BJ (cell line): ENCODE measurements around the gene MAN2A1. TPM values are rescaled to one million over a fixed set of nuclear protein-coding genes. Genes with fewer than 3 reads are reported as not detected.
"Not testable (repeated sequence)": the region's sequence is repeated elsewhere in the genome, so short reads cannot be mapped to it uniquely, and the experiment has no call there.

Experiments used
- CTCF ChIA-PET: fragments of 350-600 bp; formaldehyde crosslinking; extraction: SDS; loops from one replicate; lab custom pipeline; 2021; ENCODE audit warnings: antibody characterized with exemption, inconsistent platforms; lab: Yijun Ruan, JAX
- POLR2A ChIA-PET: fragments of 300-600 bp; sonication (Branson Sonifier 250); formaldehyde crosslinking; extraction: SDS; loops from one replicate; lab custom pipeline; 2021; ENCODE audit warnings: antibody characterized with exemption; lab: Charles Lee
- DNase-seq: peaks from one replicate; pipeline ENCODE4 v3.0.0-alpha.2; 2011; ENCODE audit warnings: low read depth
- H3K27me3 ChIP-seq: 2 replicates; pipeline ENCODE4 v1.6.0; 2011; ENCODE audit warnings: low read length; ENCODE audit not compliant: control insufficient read depth, insufficient read depth
- H3K36me3 ChIP-seq: 2 replicates; pipeline ENCODE4 v1.5.1; 2011; ENCODE audit warnings: low read length; ENCODE audit not compliant: control insufficient read depth, insufficient read depth
- H3K4me3 ChIP-seq: 2 replicates; pipeline ENCODE4 v1.5.1; 2011; ENCODE audit warnings: low read depth, mild to moderate bottlenecking, control low read depth, low read length
- polyA plus RNA-seq: library from polyadenylated mRNA; depleted of rRNA; stranded (reverse); fragments of >200 nt; gene quantifications from 2 replicates; pipeline ENCODE4 v1.2.3, GENCODE V29; 2011
- TF ChIP-seq, protein P1 (sequence below): IDR thresholded peaks from 2 replicates; pipeline ENCODE4 v1.5.1; 2011; ENCODE audit warnings: low read depth, mild to moderate bottlenecking, control low read depth, inconsistent platforms, low read length, moderate library complexity; ENCODE audit not compliant: insufficient read depth

The MAN2A1 gene
- polyA plus RNA-seq, 1 experiment: 18.4 TPM

DNA sequence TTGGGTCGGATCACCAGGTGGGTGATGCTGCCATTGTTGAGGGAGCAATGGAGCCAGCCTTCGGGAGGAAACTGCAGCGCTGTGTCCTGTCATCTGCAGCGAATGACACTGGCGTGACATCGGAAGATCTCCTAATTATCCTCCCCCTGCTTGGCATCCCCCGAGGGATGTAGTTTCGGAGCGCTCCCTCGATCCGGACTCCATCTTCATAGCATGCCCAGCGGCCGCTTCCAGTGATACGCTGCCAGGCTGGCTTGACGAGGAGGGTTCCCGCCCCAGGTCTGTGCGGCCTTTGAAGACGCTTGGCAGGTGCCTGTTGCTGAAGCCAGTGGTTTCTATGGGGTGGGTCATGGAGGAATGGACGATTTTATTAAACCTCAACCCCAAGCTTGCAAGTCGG, 194.9 kb downstream of the MAN2A1 start:
- no peak for DNase-seq
- Histone ChIP-seq H3K27me3 (no peaks in the 10 kb centered on the region), H3K36me3 (no peaks in the 10 kb centered on the region), H3K4me3 (no peak overlapping the region)
- ChIA-PET CTCF (no interaction called here), POLR2A (no interaction called here)
- TF ChIP-seq, protein P1, sequence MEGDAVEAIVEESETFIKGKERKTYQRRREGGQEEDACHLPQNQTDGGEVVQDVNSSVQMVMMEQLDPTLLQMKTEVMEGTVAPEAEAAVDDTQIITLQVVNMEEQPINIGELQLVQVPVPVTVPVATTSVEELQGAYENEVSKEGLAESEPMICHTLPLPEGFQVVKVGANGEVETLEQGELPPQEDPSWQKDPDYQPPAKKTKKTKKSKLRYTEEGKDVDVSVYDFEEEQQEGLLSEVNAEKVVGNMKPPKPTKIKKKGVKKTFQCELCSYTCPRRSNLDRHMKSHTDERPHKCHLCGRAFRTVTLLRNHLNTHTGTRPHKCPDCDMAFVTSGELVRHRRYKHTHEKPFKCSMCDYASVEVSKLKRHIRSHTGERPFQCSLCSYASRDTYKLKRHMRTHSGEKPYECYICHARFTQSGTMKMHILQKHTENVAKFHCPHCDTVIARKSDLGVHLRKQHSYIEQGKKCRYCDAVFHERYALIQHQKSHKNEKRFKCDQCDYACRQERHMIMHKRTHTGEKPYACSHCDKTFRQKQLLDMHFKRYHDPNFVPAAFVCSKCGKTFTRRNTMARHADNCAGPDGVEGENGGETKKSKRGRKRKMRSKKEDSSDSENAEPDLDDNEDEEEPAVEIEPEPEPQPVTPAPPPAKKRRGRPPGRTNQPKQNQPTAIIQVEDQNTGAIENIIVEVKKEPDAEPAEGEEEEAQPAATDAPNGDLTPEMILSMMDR: no peak

DNA sequence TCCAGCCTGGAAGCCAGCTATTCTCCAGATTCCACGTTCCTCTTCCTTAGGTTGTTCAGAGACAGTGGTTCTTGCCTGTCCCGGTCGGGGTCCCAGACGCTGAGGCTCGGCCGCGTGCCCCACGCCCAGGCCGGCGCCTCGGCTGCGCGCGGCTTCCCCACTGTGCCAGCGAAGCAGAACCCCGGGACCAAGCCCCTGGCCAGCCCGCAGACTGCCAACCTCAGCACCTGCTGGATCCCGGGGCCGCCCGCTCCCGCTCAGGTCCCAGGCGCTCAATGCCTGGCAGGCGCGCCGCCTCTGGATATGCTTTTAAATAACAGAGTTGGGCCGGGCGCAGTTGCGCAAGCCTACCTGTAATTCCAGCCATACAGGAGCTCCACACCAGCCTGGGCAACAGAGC, 195.5 kb downstream of the MAN2A1 start:
- DNase-seq: no peak
- TF ChIP-seq, protein P1: no peak
- Histone ChIP-seq H3K27me3 (no peaks in the 10 kb centered on the region), H3K36me3 (no peaks in the 10 kb centered on the region), H3K4me3 (no peak overlapping the region)
- CTCF ChIA-PET: no interaction called here
- POLR2A ChIA-PET: no interaction called here

DNA sequence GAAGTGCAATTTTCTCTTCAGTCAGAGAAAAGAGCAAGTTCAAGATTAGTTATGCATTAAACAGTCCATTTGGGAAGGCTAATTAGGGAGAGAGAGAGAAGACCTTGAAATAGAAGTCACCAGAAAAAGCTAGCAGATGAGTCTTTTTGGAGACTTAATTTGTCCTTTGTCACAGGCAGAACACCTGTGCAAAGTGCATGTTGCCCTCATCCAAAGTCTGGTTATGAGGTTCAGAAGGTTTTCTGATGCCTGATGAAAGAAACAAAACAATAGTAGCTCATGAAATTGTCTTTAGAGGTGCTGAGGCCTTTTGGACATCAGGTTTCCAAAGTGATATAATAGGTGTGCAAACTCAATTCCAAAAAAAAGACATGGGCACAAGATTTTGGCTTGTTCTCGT, 199.3 kb downstream of the MAN2A1 start:
- H3K4me3 ChIP-seq: no peak overlapping the region
- H3K36me3 ChIP-seq: no peaks in the 10 kb centered on the region
- TF ChIP-seq, protein P1: no peak
- ChIA-PET CTCF (interaction anchor here (0.8 kb wide), 1 partner anchor 11 kb away, joined by 3 read pairs; no protein-coding TSS in a partner anchor), POLR2A (no interaction called here)
- H3K27me3 ChIP-seq: no peaks in the 10 kb centered on the region
- DNase-seq: no peak

DNA sequence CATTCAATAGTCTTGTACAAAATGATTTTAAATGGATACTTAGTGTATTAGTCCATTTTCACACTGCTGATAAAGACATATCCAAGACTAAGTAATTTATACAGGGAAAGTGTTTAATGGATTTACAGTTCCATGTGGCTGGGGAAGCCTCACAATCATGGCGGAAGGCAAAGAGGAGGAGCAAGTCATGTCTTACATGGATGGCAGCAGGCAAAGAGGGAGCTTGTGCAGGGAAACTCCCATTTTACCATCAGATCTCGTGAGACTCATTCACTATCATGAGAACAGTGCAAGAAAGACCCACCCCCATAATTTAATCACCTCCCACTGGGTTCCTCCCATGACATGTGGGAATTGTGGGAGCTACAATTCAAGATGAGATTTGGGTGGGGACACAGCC, 203.5 kb downstream of the MAN2A1 start:
- H3K4me3 ChIP-seq, H3K36me3 ChIP-seq, H3K27me3 ChIP-seq, DNase-seq, POLR2A ChIA-PET: not testable (repeated sequence)
- CTCF ChIA-PET: interaction anchor here (1.0 kb wide), 1 partner anchor 13 kb away, joined by 4 read pairs; no protein-coding TSS in a partner anchor

DNA sequence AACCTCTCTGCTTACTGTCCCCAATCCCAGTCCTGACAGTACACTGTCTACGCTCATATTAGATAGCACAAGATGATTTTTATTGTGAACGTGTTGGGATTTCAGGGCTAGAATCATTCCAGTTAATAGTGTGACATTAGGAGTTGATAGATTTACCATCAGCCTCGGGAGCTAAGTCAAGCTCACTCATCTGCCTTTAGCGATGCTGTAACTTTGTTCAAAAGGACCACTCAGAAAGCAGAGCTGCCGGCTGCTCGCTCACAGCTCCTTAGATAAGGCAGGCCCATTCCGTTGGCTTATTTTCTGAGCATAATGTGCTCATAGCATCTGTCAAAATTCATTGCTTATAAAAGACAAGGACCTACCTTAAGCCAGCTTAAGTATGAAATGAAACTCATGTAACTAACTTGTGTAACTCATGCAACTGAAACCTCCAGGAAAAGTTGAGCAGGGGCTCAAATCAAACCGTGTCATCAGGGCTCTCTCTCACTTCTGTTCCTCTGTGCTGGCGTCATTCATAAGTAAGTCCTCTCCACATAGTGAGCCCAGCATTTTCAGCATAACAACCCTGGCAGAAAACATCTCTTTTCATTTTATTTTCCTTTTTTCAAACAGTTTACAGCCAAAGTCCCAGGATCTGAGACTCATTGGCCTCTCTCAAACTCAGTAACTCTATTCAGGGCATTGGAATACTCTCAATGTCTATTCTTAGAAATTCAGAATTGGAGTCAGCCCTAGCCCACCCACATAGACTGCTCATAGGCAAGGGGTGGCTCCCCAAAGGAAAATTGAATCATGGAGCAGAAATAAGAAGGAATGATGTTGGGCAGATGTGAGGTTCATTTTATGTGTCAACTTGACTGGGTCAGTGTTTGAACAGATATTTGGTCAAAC, 208.8 kb downstream of the MAN2A1 start:
- Histone ChIP-seq H3K27me3 (peaks cover 1% of the 10 kb centered on the region), H3K36me3 (no peaks in the 10 kb centered on the region), H3K4me3 (no peak overlapping the region)
- TF ChIP-seq, protein P1: no peak
- ChIA-PET POLR2A (no interaction called here), CTCF (no interaction called here)
- DNase-seq: no peak
